ENCODE data around the gene SLC22A31.

Gene SLC22A31

DNA sequence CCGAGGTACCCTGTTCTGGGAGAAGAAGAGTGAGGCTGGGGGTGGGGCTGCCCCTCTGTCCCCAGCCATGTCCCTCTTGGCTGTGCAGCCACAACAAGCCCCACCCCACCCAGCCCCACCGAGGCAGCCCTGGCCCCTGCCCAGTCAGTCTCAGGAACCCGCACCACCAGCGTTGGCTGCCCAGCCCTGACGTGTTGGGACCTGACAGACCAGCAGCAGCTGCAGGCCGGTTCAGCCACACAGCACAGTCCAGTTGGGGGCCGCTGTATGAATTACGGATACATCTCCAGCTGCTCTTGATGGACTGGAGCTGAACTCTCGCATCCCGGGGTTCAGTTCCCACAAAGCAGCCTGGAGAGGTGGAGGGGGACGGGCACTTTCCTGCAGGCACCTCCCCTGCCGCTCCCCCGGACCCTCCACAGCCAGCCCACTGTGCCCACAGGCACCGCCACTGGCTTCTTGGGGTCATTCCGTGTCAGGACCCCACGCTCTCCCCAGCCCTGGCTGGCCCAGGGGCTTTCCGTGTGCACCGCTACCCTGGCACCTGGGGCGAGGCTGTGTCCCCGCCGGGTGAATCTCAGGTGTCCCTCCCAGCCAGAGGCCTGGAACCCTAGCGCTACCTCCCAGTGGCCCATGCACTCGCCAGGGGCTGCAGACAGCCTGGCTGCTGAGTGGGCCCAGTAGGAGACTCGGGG, 21.7 kb downstream of the SLC22A31 start:
- Mint-ChIP-seq H3K27me3 (no peaks in the 10 kb centered on the region), H3K27ac (no peak overlapping the region), H3K4me3 (no peak overlapping the region), H3K4me1 (peaks cover 8% of the 10 kb centered on the region), H3K9me3 (no peaks in the 10 kb centered on the region), H3K36me3 (no peaks in the 10 kb centered on the region)

DNA sequence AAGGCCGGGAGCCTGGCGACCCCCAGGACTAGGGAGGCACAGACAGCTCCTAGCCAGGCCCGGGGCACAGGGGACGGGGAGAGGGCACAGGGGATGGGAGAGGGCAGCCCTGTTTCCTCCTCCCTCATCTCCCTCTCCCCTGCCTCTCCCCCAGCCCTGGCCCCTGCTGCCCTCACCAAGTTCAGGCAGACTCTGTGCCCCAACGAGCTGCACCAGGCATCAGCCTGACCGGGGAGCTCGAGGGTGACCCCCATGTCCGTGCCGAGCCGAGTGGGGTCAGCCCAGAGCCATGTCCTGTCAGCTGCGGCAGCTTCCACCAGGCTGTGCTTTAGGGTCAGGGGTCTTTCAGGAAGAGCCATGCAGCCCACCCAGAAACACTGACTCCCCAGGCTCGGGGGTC, 22.8 kb downstream of the SLC22A31 start:
- H3K9me3 Mint-ChIP-seq: no peaks in the 10 kb centered on the region
- peaks cover 5% of the 10 kb centered on the region for H3K4me1 Mint-ChIP-seq
- no peaks in the 10 kb centered on the region for H3K36me3 Mint-ChIP-seq
- no peak overlapping the region for H3K27ac Mint-ChIP-seq
- H3K27me3 Mint-ChIP-seq: no peaks in the 10 kb centered on the region
- H3K4me3 Mint-ChIP-seq: no peak overlapping the region

- H3K4me1 Mint-ChIP-seq: peaks cover 4% of the 10 kb centered on the region
- H3K36me3 Mint-ChIP-seq: no peaks in the 10 kb centered on the region
- H3K27me3 Mint-ChIP-seq: no peaks in the 10 kb centered on the region
- H3K4me3 Mint-ChIP-seq: no peak overlapping the region
- no peak overlapping the region for H3K27ac Mint-ChIP-seq
- H3K9me3 Mint-ChIP-seq: no peaks in the 10 kb centered on the region
These were observed 23.6 kb downstream of the SLC22A31 start for GRCh38 chr16:89176717-89177116.

DNA sequence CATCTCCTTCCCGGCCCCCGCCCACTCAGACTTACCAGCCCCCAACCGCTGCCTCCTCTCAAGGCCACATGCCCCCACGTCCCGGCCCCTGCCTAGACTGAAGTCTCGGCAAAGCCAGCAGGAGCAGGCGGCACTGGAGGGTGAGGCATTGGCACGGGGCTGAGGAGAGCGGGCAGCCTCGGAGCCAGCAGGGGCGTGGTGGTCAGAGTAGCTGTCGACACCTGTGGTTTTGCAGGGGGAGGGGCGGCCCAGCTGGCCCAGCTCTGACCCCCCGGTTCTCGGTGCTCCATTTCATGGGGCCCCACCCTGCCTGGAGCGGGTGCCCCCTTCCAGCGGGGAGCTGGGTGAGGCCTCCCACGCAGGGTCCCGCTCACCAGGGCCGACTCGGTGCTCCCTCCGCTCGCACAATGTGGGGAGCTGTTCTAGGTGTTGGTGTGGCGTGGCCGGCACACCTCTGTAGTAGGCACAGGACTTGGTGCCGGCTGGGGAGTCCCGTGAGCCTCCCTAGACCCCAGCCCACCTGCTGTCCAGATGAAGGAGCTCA, 24.1 kb downstream of the SLC22A31 start:
- Mint-ChIP-seq H3K27ac (no peak overlapping the region), H3K9me3 (no peaks in the 10 kb centered on the region), H3K27me3 (no peaks in the 10 kb centered on the region), H3K4me1 (peaks cover 2% of the 10 kb centered on the region), H3K36me3 (no peaks in the 10 kb centered on the region), H3K4me3 (no peak overlapping the region)

GRCh38 chr16:89175280-89176146, 24.8 kb downstream of the SLC22A31 start:
- Mint-ChIP-seq H3K27me3 (no peaks in the 10 kb centered on the region), H3K4me1 (peaks cover 4% of the 10 kb centered on the region), H3K4me3 (no peak overlapping the region), H3K27ac (no peak overlapping the region), H3K36me3 (no peaks in the 10 kb centered on the region), H3K9me3 (no peaks in the 10 kb centered on the region)

- H3K36me3 Mint-ChIP-seq: no peaks in the 10 kb centered on the region
- H3K27ac Mint-ChIP-seq: no peak overlapping the region
- H3K27me3 Mint-ChIP-seq: no peaks in the 10 kb centered on the region
- no peak overlapping the region for H3K4me3 Mint-ChIP-seq
- no peaks in the 10 kb centered on the region for H3K9me3 Mint-ChIP-seq
- peaks cover 6% of the 10 kb centered on the region for H3K4me1 Mint-ChIP-seq
These were observed 25.5 kb downstream of the SLC22A31 start for GRCh38 chr16:89174877-89175276.

DNA sequence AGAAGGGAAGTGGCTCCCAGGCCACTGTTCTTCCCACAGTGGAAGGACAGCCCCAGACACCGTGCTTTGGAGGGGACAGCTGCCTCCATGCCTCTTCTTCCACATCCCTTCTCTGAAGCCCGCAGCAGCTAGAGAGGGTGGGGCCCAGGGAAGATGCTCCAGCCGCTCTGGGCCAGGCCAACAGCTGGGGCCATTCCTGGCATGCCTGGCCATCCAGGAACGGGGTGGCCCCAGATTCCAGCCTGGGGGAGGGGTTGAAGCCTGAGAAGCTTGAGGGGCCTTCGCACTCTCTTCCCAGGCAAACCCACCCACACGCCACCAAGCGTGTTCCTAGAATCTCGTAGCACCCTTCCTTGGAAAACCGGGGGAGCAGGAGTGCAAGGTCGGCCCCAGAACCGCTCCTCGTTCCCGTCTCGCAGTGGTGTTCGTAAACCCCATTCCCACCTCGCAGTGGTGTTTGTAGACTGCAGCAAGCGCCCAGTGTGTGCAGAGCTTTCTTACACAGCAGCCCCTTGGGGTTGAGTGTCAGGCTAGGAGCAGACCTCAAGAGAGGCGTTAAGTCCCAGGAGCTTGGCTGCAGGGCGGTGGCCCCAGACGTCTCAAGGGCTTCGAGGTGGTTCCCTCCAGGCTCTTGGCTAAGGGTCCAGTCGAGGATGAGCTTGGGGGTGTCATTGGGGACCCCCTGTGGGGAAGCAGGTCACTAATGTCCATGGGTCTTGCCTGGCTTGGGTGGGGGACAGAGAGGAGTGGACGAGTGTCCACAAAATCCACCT, 26.1 kb downstream of the SLC22A31 start:
- Mint-ChIP-seq H3K27ac (no peak overlapping the region), H3K36me3 (no peaks in the 10 kb centered on the region), H3K9me3 (no peaks in the 10 kb centered on the region), H3K27me3 (no peaks in the 10 kb centered on the region), H3K4me1 (peaks cover 6% of the 10 kb centered on the region), H3K4me3 (no peak overlapping the region)

GRCh38 chr16:89173174-89173921, 27.0 kb downstream of the SLC22A31 start:
- Mint-ChIP-seq H3K9me3 (no peaks in the 10 kb centered on the region), H3K36me3 (no peaks in the 10 kb centered on the region), H3K4me1 (peaks cover 6% of the 10 kb centered on the region), H3K27me3 (no peaks in the 10 kb centered on the region), H3K27ac (no peak overlapping the region), H3K4me3 (no peak overlapping the region)

DNA sequence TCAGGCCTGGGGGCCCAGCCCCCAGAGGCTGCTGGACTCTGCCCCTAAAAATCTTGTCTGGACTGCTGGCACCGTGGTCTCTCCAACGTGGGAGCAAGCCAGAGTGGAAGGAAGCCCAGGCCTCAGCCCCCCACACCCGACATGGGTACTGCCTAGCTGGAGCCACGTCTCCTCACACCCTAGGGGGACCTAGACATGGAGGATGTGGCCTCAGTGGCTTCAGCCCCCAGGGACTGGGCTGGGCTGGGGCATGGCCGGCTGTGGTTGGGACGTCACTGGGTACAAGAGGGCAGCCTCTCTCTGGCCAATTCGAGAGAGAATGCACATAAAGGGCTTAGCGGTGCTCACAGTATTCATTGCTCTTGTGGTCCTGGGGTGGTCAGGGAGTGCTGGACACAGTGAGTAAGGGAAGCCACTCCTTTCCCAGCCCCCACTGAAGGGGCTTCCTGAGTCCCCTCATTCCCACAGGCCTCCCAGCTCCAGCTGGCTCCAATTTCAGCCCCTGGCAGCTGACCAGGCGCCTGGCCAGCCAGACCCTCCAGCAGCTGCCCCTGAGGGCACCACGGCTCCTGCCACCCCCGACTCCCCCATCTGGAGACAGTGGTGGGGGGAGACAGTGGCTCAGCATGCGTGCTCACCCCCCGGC, 27.7 kb downstream of the SLC22A31 start:
- no peak overlapping the region for H3K27ac Mint-ChIP-seq
- no peaks in the 10 kb centered on the region for H3K36me3 Mint-ChIP-seq
- no peaks in the 10 kb centered on the region for H3K27me3 Mint-ChIP-seq
- H3K4me1 Mint-ChIP-seq: peaks cover 6% of the 10 kb centered on the region
- no peaks in the 10 kb centered on the region for H3K9me3 Mint-ChIP-seq
- H3K4me3 Mint-ChIP-seq: no peak overlapping the region

DNA sequence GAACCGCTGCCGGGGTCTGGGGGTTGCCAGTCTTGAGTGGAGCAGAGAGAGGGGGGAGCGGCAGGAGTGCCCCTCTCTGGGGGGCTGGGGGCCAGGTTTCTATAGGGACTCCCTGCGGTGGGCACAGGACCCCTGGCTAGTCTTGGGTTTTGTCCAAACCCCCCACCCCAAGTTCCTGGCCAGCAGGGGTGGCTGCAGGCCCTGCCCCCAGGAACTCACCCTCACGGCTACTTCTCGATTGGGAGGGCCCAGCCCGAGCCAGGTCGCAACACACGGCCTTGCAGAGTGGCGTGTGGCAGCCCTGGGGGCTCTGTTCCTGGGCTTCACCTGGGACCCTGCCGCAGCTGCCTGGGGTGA, 28.2 kb downstream of the SLC22A31 start:
- Mint-ChIP-seq H3K27me3 (no peaks in the 10 kb centered on the region), H3K4me1 (peaks cover 6% of the 10 kb centered on the region), H3K36me3 (no peaks in the 10 kb centered on the region), H3K9me3 (no peaks in the 10 kb centered on the region), H3K27ac (no peak overlapping the region), H3K4me3 (no peak overlapping the region)

DNA sequence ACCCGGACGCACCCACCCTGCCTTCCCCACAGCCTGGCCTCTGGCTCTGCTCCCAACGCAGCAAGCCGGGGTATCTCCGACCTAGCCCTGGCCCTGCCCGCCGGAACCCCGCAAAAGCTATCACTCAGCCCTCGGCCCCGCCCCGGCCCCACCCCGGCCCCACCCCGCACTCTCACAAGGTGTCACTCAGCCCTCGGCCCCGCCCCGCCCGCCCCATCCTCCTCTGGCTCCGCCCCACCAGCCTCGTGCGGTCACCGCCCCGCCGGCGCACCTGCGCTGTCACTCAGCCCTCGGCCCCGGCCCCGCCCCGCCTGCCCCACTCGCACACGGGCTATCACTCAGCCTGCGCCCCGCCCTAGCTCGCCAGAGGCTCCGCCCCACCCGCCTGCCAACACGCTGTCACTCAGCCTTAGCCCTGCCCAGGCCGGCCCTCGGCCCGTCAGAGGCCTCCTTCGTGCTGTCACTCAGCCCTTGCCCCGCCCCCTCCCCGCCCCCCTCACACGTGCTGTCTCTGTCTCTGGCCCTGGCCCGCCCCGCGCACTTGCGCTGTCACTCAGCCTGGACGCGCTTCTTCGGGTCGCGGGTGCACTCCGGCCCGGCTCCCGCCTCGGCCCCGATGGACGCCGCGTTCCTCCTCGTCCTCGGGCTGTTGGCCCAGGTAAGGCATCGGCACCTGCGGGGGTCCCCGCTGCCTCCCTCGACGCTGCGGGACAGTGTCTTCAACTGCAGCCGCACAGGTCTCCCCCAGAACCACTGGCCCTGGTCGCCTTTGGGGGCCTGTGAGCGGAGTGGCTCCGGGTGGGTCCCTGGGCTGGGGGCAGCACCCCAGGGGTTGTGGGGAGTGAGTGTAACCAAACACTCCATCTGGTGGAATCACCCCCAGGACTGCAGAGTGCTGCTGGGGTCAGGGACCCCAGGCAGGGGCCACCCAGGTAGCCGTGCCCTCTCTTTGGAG, 28.8 kb downstream of the SLC22A31 start, which contains the start of gene CDH15:
Gene CDH15, plus strand, starts transcription at position 533 of the 955 bp plus-strand sequence. Its CDS starts 84 bp downstream, at position 617.
- no peak within 1 kb of the TSS for H3K27ac Mint-ChIP-seq
- no peaks in the 10 kb centered on the region for H3K9me3 Mint-ChIP-seq
- peaks cover 6% of the 10 kb centered on the region for H3K4me1 Mint-ChIP-seq
- H3K36me3 Mint-ChIP-seq: no peaks in the 10 kb centered on the region
- no peaks in the 10 kb centered on the region for H3K27me3 Mint-ChIP-seq
- peak within 1 kb of the TSS; percentile 72 for H3K4me3 Mint-ChIP-seq

DNA sequence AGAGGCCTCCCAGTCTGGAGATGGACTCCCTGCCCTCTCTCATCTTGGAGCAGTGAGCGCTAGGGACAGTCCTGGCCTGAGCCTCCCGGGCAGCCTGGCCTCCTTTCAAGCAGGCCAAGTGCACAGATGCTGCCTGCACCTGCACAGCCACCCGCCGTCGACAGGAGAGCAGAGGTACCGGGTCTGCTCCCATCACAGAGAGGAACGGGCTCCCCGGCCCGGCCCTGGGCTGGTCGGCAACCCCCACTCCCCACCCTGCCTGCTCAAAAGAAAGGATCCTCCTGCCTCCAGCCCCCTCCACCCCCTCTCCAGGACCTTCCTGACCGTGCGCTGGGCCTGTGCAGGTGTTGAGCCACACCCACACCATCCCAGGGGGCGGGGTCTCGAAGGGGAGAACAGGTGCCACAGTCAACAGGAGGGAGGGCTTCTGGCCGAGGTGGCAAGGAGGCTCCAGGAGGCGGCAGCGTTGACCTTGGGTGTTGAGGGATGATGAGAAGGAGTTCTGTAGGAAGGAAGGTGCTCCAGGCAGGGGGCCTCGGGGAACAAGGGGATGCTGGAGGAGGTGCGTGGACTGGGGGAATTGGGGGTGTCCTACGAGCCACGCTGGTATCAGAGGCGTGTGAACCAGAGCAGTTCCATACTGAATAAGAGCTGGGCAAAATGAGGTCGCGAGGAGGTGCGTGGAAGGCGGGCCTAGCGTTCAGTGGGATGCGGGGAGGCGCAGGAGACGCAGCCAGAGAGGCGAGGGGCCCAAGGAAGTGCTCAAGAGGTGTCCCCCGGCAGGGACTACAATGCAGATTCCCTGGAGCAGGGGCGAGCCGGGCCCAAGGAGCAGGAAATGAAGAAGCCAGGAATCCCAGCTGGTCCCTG, 29.8 kb downstream of the SLC22A31 start:
- no peak overlapping the region for H3K27ac Mint-ChIP-seq

DNA sequence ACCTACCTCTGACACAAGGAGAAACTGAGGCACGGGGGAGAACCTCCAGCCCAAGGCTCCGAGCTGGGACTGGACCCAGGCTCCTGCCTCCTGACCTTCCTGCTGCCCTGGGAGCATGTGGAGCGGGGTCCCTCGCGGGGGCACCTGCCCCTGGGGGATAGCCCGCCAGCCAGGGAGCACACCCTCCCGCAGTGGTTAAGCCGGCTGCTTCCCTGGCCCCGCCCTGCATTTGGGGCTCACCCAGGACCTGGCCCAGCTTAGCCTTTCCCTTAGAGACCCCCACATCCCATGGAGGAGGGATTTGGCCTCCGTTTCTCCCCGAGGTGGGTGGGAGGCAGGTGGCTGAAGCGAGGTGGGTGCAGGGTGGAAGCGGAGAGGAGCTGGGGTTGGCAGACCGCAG, 30.6 kb downstream of the SLC22A31 start:
- Mint-ChIP-seq H3K4me3 (no peak overlapping the region), H3K27ac (no peak overlapping the region), H3K4me1 (peaks cover 6% of the 10 kb centered on the region), H3K9me3 (no peaks in the 10 kb centered on the region), H3K27me3 (no peaks in the 10 kb centered on the region), H3K36me3 (no peaks in the 10 kb centered on the region)

More for the DNA sequence above, 29.8 kb downstream of the SLC22A31 start:
- no peaks in the 10 kb centered on the region for H3K36me3 Mint-ChIP-seq
- no peaks in the 10 kb centered on the region for H3K9me3 Mint-ChIP-seq
- H3K4me1 Mint-ChIP-seq: peaks cover 6% of the 10 kb centered on the region
- peak overlapping the region; percentile 72 for H3K4me3 Mint-ChIP-seq
- no peaks in the 10 kb centered on the region for H3K27me3 Mint-ChIP-seq
